Heart right ventricle (tissue), 16 donors: ENCODE results near the gene DTHD1. TPM values are rescaled to one million over a fixed set of nuclear protein-coding genes. Genes with fewer than 3 reads are reported as not detected.

Experiments used
- ATAC-seq, 8 donors: fragments of 200-7000 bp; cut with Tn5 transposase; one replicate each; pipeline ENCODE4 v1.9.1; 2020; ENCODE audit warnings: mild to moderate bottlenecking in 8 of 8, moderate library complexity in 8 of 8, moderate number of reproducible peaks in 1 of 8
- DNase-seq, 2 donors: peaks; one replicate each; pipeline ENCODE4 v3.0.0-alpha.2; 2020
- H3K27ac ChIP-seq, 10 donors: fragments of 200-600 bp; sonication (generic) in 2 of 10; one replicate each; pipeline versions ENCODE4 v1.5.0 to v1.8.0; 2020 to 2022; ENCODE audit warnings: mild to moderate bottlenecking in 3 of 10
- H3K27me3 ChIP-seq, 7 donors: fragments of 200-600 bp; one replicate each; pipeline ENCODE4 v1.8.0; 2021 to 2022; ENCODE audit warnings: mild to moderate bottlenecking in 2 of 7
- H3K36me3 ChIP-seq, 9 donors: fragments of 200-600 bp; sonication (generic) in 1 of 9; one replicate each; pipeline versions ENCODE4 v1.5.0 to v1.8.0; 2020 to 2022; ENCODE audit warnings: mild to moderate bottlenecking in 2 of 9
- H3K4me1 ChIP-seq, 9 donors: fragments of 200-600 bp; sonication (generic) in 1 of 9; one replicate each; pipeline versions ENCODE4 v1.5.0 to v1.8.0; 2020 to 2022; ENCODE audit warnings: mild to moderate bottlenecking in 4 of 9
- H3K4me3 ChIP-seq, 10 donors: fragments of 200-600 bp; sonication (generic) in 2 of 10; one replicate each; pipeline versions ENCODE4 v1.5.0 to v1.8.0; 2020 to 2022; ENCODE audit warnings: mild to moderate bottlenecking in 7 of 10, moderate library complexity in 2 of 10
- H3K9me3 ChIP-seq, 11 donors: fragments of 200-600 bp in 10 of 11; sonication (generic) in 2 of 11; one replicate each; pipeline versions ENCODE4 v1.5.0 to v1.8.0; 2013 to 2022; ENCODE audit warnings: mild to moderate bottlenecking in 2 of 11, control low read depth in 1 of 11, moderate library complexity in 1 of 11
- CTCF ChIP-seq, 9 donors: fragments of 200-600 bp; sonication (generic) in 2 of 9; IDR thresholded peaks; one replicate each; pipeline versions ENCODE4 v1.5.0 to v1.8.0; 2021 to 2022; ENCODE audit warnings: antibody characterized with exemption in 9 of 9, mild to moderate bottlenecking in 5 of 9, moderate library complexity in 1 of 9
- WGBS, 2 donors: extraction: QIAGEN DNeasy Blood & Tissue Kit; methylation state at CpG; one replicate each; pipeline ENCODE4 v1.1.7; 2013; ENCODE audit warnings: inconsistent platforms in 1 of 2; 5-methylcytosine and 5-hydroxymethylcytosine counted together
- intact Hi-C, 10 donors: fragments of 100-400 bp; cut with DNase I; formaldehyde crosslinking; loops; one replicate each; pipeline versions ENCODE4 v1.11.1 to v1.14.2; 2022
- polyA plus RNA-seq, 2 donors: library from polyadenylated mRNA; stranded (reverse); fragments of 200-250 nt; gene quantifications; one replicate each; pipeline ENCODE4 v1.2.3, GENCODE V29; 2013
- total RNA-seq, 10 donors: library from RNA; stranded (reverse); fragmentation: NEBNext Ultra II Directional in 3 of 10; extraction: Animal tissue kit (Norgen Biotek cat#: 25700) in 3 of 10; gene quantifications; one replicate each; pipeline versions ENCODE4 v1.2.1 to v1.2.4, GENCODE V29; 2021 to 2023
- donor health status: Arrhythmogenic right ventricular cardiomyopathy.
- donor health status: ischemic (EF 13 %, LVEDD 7.1; RV severe dilation, severe dysfunction).
- donor health status: healthy with polysubstance abuse.
- donor health status: DM: no; HTN: yes; CAD: no.
- donor health status: DM: no; HTN: no; CAD: no.
- donor health status: ischemic (EF 25% LVEDD 6.9; RV normal size, moderate dysfunction).
- donor health status: ischemic (EF 25% LVEDD 5.7; RV mildly dilated, moderate dysfunction).
- donor health status: healthy.
- donor health status: DM: yes; HTN: yes; CAD: no.
- donor health status: Ischemic cardiomyopathy.
- donor health status: ischemic (EF 35%, LVEDD 5.7; RV mildly dilated, moderate dysfunction).
- donor health status: nonischemic (EF 11% LVEDD 7.7; RV severe dilation, severe dysfunction).
- donor health status: DM: yes; HTN: yes; CAD: no.
- donor health status: PGD.
- donor health status: ischemic (EF 29% LVEDD 5.4; RV normal size, mild dysfunction).
- donor health status: nonischemic (EF 23%, LVEDD 6.1; RV moderate dilation, normal function).

The DTHD1 gene
- total and polyA plus RNA-seq, 12 donors = 0.10 to 0.60 (median 0.13) TPM; not detected in 9

GRCh38 chr4:36264207-36264826 lies 17.1 kb upstream of the DTHD1 start:
- WGBS, 2 donors = 95% methylated on average over 2 of the region's 2 CpGs

GRCh38 chr4:36267486-36268268 lies 13.7 kb upstream of the DTHD1 start:
- WGBS, 2 donors = 54 to 69% methylated on average over 2 of the region's 2 CpGs
- H3K36me3 ChIP-seq = no peaks in the 10 kb centered on the region
- H3K27me3 ChIP-seq = no peaks in the 10 kb centered on the region
- ATAC-seq (no peak), DNase-seq (no peak)
- no peak overlapping the region for H3K27ac ChIP-seq
- no peak overlapping the region for H3K4me3 ChIP-seq
- TF ChIP-seq CTCF (IDR thresholded peaks at IDR 0.05) = no peak
- intact Hi-C loops = no loop called here
- peaks cover 0 to 9% (median 0%) of the 10 kb centered on the region in 9 donors for H3K4me1 ChIP-seq
- no peaks in the 10 kb centered on the region for H3K9me3 ChIP-seq

More at GRCh38 chr4:36264207-36264826, 17.1 kb upstream of the DTHD1 start:
- Histone ChIP-seq H3K4me3 (no peak overlapping the region), H3K4me1 (peaks cover 0 to 9% (median 0%) of the 10 kb centered on the region in 9 donors), H3K36me3 (no peaks in the 10 kb centered on the region), H3K27ac (no peak overlapping the region), H3K27me3 (no peaks in the 10 kb centered on the region), H3K9me3 (no peaks in the 10 kb centered on the region)
- DNase-seq (no peak), ATAC-seq (no peak)
- intact Hi-C loops = no loop called here
- no peak for TF ChIP-seq CTCF (IDR thresholded peaks at IDR 0.05)

- Histone ChIP-seq H3K27me3 (no peaks in the 10 kb centered on the region), H3K27ac (no peak overlapping the region), H3K9me3 (no peaks in the 10 kb centered on the region), H3K4me1 (peaks cover 0 to 9% (median 0%) of the 10 kb centered on the region in 9 donors), H3K36me3 (no peaks in the 10 kb centered on the region), H3K4me3 (no peak overlapping the region)
- ATAC-seq (peak in 2 of 8 donors; percentile 44 to 49), DNase-seq (no peak)
- WGBS, 2 donors = 64 to 66% methylated on average over 4 of the region's 4 CpGs
- intact Hi-C loops = no loop called here
- TF ChIP-seq CTCF (IDR thresholded peaks at IDR 0.05) = no peak
These were observed 12.3 kb upstream of the DTHD1 start for GRCh38 chr4:36269101-36269500.

- H3K27ac ChIP-seq = no peak overlapping the region
These were observed 11.8 kb upstream of the DTHD1 start for GRCh38 chr4:36269533-36270173.

More at GRCh38 chr4:36269533-36270173, 11.8 kb upstream of the DTHD1 start:
- 74 to 76% methylated on average over 5 of the region's 5 CpGs for WGBS, 2 donors
- no peaks in the 10 kb centered on the region for H3K9me3 ChIP-seq
- DNase-seq = no peak
- ATAC-seq = no peak
- no peak overlapping the region for H3K4me3 ChIP-seq
- H3K27me3 ChIP-seq = no peaks in the 10 kb centered on the region
- no peaks in the 10 kb centered on the region for H3K36me3 ChIP-seq
- TF ChIP-seq CTCF (IDR thresholded peaks at IDR 0.05) = no peak
- intact Hi-C loops = no loop called here
- H3K4me1 ChIP-seq = peaks cover 0 to 9% (median 0%) of the 10 kb centered on the region in 9 donors
